Endothelial cell of umbilical vein (primary cell): ENCODE measurements around the gene CNTD1. TPM values are rescaled to one million over a fixed set of nuclear protein-coding genes. Genes with fewer than 3 reads are reported as not detected.

Experiments
- BruUV-seq: library from RNA; stranded (reverse); fragments of 400-500 nt; replicated peaks from 2 replicates; lab custom pipeline; 2021; lab: Mats Ljungman, UMichigan
- CTCF ChIA-PET: fragments of 300-600, 350-600 bp; sonication (Branson Sonifier 250); formaldehyde crosslinking; loops from one replicate; lab custom pipeline; 2021; ENCODE audit warnings: antibody characterized with exemption, inconsistent platforms; lab: Charles Lee
- POLR2A ChIA-PET: fragments of 300-600, 350-600 bp; sonication (Branson Sonifier 250); formaldehyde crosslinking; loops from one replicate; lab custom pipeline; 2021; ENCODE audit warnings: antibody characterized with exemption, inconsistent platforms; lab: Charles Lee
- DNase-seq: peaks from one replicate; pipeline ENCODE4 v3.0.0-alpha.2; 2011; ENCODE audit warnings: low read depth, low spot score
- FAIRE-seq: peaks from 2 replicates; lab custom pipeline; 2011; peaks lifted over from hg19 to GRCh38; lab: Jason Lieb, UNC
- H2AFZ ChIP-seq: 2 replicates; pipeline ENCODE4 v1.6.0; 2012; ENCODE audit warnings: low read depth, low read length, control low read depth, inconsistent platforms
- H3K27ac ChIP-seq: 2 replicates; pipeline ENCODE4 v1.5.1; 2011; ENCODE audit warnings: low read depth, mild to moderate bottlenecking, control low read depth, low read length, moderate library complexity; ENCODE audit not compliant: insufficient read depth
- H3K27me3 ChIP-seq, 2 experiments: 2 replicates each; pipeline versions ENCODE4 v1.6.0 to v1.6.1; 2011; ENCODE audit warnings: low read length in 2 of 2, mixed read lengths in 1 of 2; ENCODE audit not compliant: control insufficient read depth in 2 of 2, insufficient read depth in 2 of 2
- H3K36me3 ChIP-seq, 2 experiments: 2 replicates in 1 of 2; 3 replicates in 1 of 2; pipeline ENCODE4 v1.5.1; 2011; ENCODE audit warnings: low read length in 2 of 2, mild to moderate bottlenecking in 1 of 2, moderate library complexity in 1 of 2; ENCODE audit not compliant: control insufficient read depth in 2 of 2, insufficient read depth in 2 of 2; ENCODE audit errors: extremely low read depth in 1 of 2
- H3K4me1 ChIP-seq: 3 replicates; pipeline ENCODE4 v1.5.1; 2011; ENCODE audit warnings: mild to moderate bottlenecking, low read length; ENCODE audit not compliant: control insufficient read depth, insufficient read depth; ENCODE audit errors: extremely low read depth
- H3K4me2 ChIP-seq: 2 replicates; pipeline ENCODE4 v1.6.1; 2011; ENCODE audit warnings: low read length, control low read depth, mixed read lengths; ENCODE audit not compliant: insufficient read depth
- H3K4me3 ChIP-seq, 3 experiments: fragments of 200-600 bp in 1 of 3; sonication (generic), shearing (Covaris generic) in 1 of 3; replicated peaks in 1 of 3; 2 replicates each; pipeline ENCODE4 v1.5.1; 2011 to 2016; ENCODE audit warnings: control low read depth in 3 of 3, low read length in 3 of 3, mild to moderate bottlenecking in 2 of 3, inconsistent platforms in 1 of 3, low read depth in 1 of 3, moderate library complexity in 1 of 3; ENCODE audit not compliant: insufficient read depth in 1 of 3
- H3K79me2 ChIP-seq: 2 replicates; pipeline ENCODE4 v1.6.0; 2012; ENCODE audit warnings: low read length, inconsistent platforms; ENCODE audit not compliant: control insufficient read depth, insufficient read depth
- H3K9ac ChIP-seq: replicated peaks from 2 replicates; pipeline ENCODE3; 2011; ENCODE audit warnings: low read length, control low read depth; ENCODE audit not compliant: insufficient read depth; ENCODE audit errors: extremely low read depth
- H3K9me1 ChIP-seq: replicated peaks from 3 replicates; pipeline ENCODE4 v1.6.0; 2011; ENCODE audit warnings: mild to moderate bottlenecking, low read length; ENCODE audit not compliant: control insufficient read depth, insufficient read depth; ENCODE audit errors: extremely low read depth
- H3K9me3 ChIP-seq: replicated peaks from 2 replicates; pipeline ENCODE4 v1.5.1; 2012; ENCODE audit warnings: low read length, inconsistent platforms; ENCODE audit not compliant: control insufficient read depth, insufficient read depth
- H4K20me1 ChIP-seq: replicated peaks from 2 replicates; pipeline ENCODE3; 2011; ENCODE audit warnings: mild to moderate bottlenecking, low read length; ENCODE audit not compliant: control insufficient read depth, insufficient read depth; ENCODE audit errors: extremely low read depth
- EZH2 ChIP-seq: IDR thresholded peaks from 2 replicates; pipeline ENCODE4 v1.6.1; 2012; ENCODE audit warnings: borderline replicate concordance, low read depth, mild to moderate bottlenecking, moderate library complexity, low read length, inconsistent platforms; ENCODE audit not compliant: severe bottlenecking
- FOS ChIP-seq: IDR thresholded peaks from 2 replicates; pipeline ENCODE4 v1.6.1; 2011; ENCODE audit warnings: mild to moderate bottlenecking, low read length, moderate library complexity, borderline replicate concordance; ENCODE audit not compliant: insufficient read depth
- GATA2 ChIP-seq: IDR thresholded peaks from 2 replicates; pipeline ENCODE4 v1.7.0; 2011; ENCODE audit warnings: low read depth, mild to moderate bottlenecking, moderate library complexity, mixed read lengths, low read length; ENCODE audit not compliant: insufficient read length, insufficient read depth
- JUN ChIP-seq: IDR thresholded peaks from 2 replicates; pipeline ENCODE4 v1.6.1; 2011; ENCODE audit warnings: borderline replicate concordance, low read depth; ENCODE audit not compliant: insufficient read length, insufficient read depth
- MAX ChIP-seq: IDR thresholded peaks from 2 replicates; pipeline ENCODE4 v1.6.1; 2011; ENCODE audit not compliant: insufficient read depth, insufficient read length
- MYC ChIP-seq: IDR thresholded peaks from one replicate; pipeline ENCODE4 v1.6.1; 2011; ENCODE audit warnings: mild to moderate bottlenecking, low read depth, low read length
- POLR2AphosphoS5 ChIP-seq: IDR thresholded peaks from 2 replicates; pipeline ENCODE4 v1.6.1; 2012; ENCODE audit warnings: low read depth, mild to moderate bottlenecking, control low read depth, low read length, moderate library complexity; ENCODE audit not compliant: insufficient read depth
- dilution Hi-C: fragments of 300-500 bp; cut with MboI; formaldehyde crosslinking; loops from one replicate; pipeline ENCODE4 v1.15.0; 2019; ENCODE audit warnings: low sequenced_read_pairs; ENCODE audit not compliant: extremely low pct_ligation_motif_present
- intact Hi-C: fragments of 100-400 bp; cut with micrococcal nuclease; formaldehyde crosslinking; loops from one replicate; pipeline ENCODE4 v1.10.0; 2022
- polyA plus RNA-seq, 4 experiments: library from polyadenylated mRNA; depleted of rRNA in 3 of 4; stranded (reverse) in 3 of 4; unstranded in 1 of 4; fragments of >200 nt; gene quantifications; 2 replicates each; pipeline versions ENCODE4 v1.2.1 to v1.2.3, GENCODE V29; 2011 to 2012; ENCODE audit warnings: missing spikeins in 1 of 4
- total RNA-seq: library from RNA; stranded (reverse); gene quantifications from 2 replicates; pipeline ENCODE4 v1.2.3, GENCODE V29; 2021

CNTD1 gene
- total and polyA plus RNA-seq, 2 donors (not counting 3 experiments of a cell fraction or from before 2014, with no cell fraction given), result not detected

GRCh38 chr17:42774066-42774745 lies 24.5 kb upstream of the CNTD1 start:
- CTCF ChIA-PET, result interaction anchor here (0.8 to 4.8 kb wide), 11 partner anchors 8 to 196 kb away, joined by 3 to 53 read pairs (median 5); partner anchors contain the start of genes BECN1, CNTD1, COA3 and PSMC3IP
- Histone ChIP-seq H2AFZ (no peak overlapping the region), H3K9me3 (no peaks in the 10 kb centered on the region), H3K27me3 (no peaks in the 10 kb centered on the region), H3K9me1 (no peaks in the 10 kb centered on the region), H3K9ac (peak overlapping the region; percentile 67), H3K27ac (peak overlapping the region; percentile 73), H3K4me3 (peak overlapping the region; percentile 15 to 71 (median 68)), H3K4me2 (peak overlapping the region; percentile 25), H4K20me1 (no peaks in the 10 kb centered on the region), H3K79me2 (no peaks in the 10 kb centered on the region), H3K4me1 (peaks cover 26% of the 10 kb centered on the region), H3K36me3 (peaks cover 0 to 7% of the 10 kb centered on the region in 2 experiments)
- BruUV-seq, result no TSS peak
- POLR2A ChIA-PET, result interaction anchor here (1.4 to 1.5 kb wide), 2 partner anchors 11 kb away, joined by 4 to 6 read pairs; no protein-coding TSS in a partner anchor
- dilution Hi-C loops (no loop called here), intact Hi-C loops (loop anchor here (1.0 to 2.0 kb wide), 2 partner anchors 24 to 53 kb away; partner anchors contain the start of genes CNTD1 and COA3)
- TF ChIP-seq POLR2AphosphoS5, result no peak
- TF ChIP-seq JUN, result peak; percentile 25
- TF ChIP-seq MYC, result no peak
- TF ChIP-seq GATA2, result no peak
- no peak for TF ChIP-seq MAX
- no peak for TF ChIP-seq EZH2
- TF ChIP-seq FOS, result peak; percentile 74
- DNase-seq (no peak), FAIRE-seq (peak; percentile 80)
